GM19240 (cell line): ENCODE measurements around the gene SPTBN5.

ENCODE experiments used
- DNase-seq: peaks from one replicate; pipeline ENCODE4 v3.0.0; 2011; ENCODE audit warnings: low spot score; ENCODE audit not compliant: insufficient read length

Gene SPTBN5

DNA sequence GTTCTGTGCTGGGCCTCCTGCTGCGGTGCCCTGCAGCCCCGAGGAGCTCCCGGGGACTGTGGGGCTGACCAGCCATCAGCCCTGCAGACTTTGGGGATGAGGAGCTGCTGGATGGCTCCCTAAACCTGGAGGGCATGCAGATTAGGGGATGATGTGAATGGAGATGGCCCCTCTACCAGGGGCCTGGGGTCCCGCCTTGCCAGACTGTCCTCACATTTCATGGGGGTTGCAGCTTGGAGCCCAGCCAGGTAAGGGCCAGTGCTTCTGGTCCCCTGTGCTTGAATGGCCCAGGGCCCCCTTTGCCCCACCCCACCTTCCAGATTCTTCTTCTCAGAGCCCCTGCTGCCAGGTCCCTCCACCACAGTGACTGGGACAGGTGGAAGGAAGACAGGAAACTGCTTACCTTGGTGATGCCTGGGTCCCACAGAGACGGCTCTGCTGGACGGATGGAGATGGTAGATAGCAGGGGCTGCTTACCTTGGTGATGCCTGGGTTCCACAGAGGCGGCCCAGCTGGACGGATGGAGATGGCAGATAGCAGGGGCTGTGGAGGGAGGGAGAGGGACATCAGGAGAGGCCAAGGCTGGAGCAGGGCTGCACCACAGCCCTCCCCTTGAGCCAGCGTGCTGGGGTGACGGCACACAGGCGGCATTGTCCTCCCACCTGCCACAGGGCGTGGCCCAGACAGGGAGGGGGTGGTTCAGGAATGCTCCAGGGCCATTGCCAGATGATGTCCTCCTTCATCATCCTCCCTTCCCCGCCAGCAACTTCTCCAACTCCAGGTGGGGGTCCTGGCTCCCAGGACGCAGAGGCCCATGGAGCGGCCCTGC lies at the start of gene SPTBN5:
SPTBN5 (minus strand) TSS at position 632 of the 829 bp plus-strand sequence; CDS start at position 76, 556 bp downstream.
- DNase-seq, result no peak

DNA sequence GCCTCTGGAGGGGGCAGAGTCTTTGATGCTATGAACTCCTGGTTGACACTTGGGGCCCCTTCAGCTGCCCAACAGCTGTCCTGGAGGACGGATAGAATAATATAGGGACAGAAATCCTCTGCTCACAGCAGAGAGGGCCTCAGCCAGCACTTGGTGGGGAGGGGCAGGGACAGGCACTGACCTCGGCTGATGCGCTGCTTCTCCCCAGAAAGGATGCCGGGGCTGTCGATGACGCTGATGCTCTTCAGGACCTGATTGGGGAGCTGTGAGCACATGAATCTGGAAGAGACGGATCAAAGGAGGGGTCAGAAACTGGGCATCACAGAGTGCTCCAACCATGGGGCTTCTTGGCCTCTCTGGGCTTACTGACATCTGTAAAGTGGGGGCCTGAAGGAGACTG lies 49.0 kb upstream of the SPTBN5 start:
- no peak for DNase-seq

DNA sequence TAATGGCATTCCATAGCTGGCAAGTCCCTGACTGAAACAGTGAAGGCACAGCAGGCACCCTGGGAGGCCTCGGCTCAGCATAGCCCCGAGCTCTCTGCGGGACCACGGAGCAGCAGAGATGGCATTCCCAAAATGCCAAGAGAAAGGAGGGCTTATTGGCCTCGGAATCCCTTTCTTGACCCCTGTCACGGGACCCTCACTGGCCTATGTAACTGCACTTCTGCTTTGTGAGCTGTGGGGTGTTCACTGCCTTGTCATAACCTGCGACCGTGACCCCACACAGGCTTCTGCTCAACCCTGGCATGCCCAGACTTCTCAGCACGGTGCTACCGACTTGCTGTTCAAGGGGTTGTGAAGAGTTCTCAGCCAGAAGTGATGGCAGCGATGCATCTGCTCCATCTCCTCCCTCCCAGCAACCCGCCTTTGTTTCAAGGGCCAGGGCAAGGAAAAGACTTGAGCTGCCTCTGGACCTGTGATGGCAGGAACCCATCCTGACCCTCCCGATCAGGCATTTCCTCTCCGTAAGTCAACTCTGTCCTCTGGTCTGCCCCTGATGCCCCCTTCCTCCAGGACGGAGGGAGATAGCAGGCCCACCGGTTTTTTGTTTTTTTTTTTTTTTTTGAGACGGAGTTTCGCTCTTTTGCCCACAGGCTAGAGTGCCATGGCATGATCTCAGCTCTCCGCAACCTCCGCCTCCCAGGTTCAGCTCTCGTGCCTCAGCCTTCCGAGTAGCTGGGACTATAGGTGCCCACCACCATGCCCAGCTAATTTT lies 48.0 kb upstream of the SPTBN5 start:
- DNase-seq, result no peak

DNA sequence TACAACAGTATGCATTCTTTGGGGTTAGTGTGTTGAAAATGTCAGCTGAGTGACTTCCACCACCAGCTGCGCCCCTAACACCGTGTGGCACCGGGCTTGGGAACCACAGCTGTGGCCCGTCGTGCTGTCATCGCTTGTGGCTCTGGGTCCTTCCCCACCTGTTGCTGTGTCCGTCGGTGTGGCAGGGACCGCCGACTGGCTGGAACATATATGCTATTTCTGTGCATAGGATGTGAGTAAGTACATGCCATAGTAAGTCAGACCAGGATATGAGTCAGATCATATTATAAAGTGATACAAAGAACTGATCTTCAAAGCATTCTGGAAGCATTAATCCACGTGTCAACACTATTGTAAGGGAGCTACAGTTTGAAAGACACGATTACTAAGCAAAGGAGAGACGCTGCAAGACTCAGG lies 46.6 kb upstream of the SPTBN5 start:
- no peak for DNase-seq

GRCh38 chr15:41939986-41940385 lies 46.1 kb upstream of the SPTBN5 start:
- DNase-seq, result no peak

DNA sequence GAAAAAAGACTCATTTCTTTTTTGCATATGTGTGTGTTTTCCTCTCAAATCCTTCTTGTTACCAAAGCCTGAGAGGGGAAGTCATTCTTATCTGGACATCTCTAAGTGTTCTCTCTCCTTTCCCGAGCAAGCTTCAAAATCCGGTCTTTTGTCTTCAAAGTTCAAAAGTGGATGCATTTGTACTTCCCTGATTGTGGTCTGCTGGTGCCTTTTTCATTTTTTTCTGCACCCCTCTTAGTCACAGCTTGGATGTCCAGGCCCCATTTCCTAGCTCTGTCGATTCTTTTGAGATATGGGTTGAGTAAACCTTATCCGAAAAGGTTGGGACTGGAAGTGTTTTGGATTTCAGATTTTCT lies 43.7 kb upstream of the SPTBN5 start:
- no peak for DNase-seq

DNA sequence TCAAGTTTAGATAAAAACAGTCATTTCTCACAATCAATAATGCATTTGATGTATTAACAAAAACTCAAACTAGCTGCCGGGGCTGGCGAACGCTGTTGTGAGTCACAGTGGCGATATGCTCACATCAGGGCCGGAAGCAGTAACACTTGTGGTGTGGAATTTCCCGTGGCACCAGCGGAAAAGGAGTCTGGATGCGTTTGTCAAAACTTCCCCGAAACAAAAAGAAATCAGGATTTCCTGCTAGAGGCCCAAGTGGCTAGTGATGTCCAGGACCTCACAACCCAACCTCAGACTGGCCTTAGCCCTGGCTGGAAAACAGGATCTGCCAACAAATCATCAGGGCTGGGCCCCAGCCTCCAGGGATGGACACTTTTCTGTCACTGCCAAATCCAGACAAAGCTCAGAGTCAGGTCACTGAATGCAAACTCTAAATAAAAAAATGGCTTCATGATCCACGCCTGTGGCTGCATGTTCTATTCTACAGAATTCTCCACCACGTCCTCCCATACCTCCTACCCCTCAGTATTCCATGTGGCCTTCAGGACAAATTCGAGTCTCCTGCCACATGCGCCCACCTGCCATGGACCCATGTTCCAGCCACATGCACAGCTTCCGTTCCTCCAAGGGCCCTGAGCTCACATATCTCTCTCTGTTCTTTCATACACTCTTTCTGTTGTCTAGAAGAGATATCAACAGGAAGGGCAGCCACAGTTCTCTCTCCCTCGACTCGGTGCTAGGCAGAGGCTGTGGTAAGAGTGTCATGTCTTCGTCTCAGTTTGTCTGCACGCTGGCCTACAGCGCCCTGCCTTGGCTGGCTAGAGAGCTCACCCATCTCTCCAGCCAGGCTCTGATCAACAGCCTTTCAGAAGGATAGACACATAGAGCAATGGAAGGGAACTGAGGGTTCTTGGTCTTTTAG lies 43.1 kb upstream of the SPTBN5 start:
- DNase-seq, result no peak

DNA sequence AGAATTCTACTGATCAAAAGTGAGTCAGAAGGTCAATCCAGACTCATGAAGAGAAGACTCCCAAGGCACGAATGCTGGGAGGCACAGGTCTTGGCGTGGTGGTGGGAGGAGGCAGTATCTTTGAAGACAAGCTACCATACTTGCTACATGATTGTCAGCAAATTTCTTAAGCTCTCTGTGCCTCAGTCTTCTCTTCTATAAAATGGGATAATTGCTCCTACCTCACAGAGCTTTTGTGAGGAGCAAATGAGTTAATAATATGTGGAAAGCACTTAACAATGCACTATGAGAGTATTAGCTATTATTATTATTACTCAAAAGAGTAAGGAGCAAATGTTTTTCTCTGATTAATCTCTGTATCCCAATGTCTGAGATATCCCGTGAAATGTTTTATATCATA lies 42.3 kb upstream of the SPTBN5 start:
- no peak for DNase-seq

DNA sequence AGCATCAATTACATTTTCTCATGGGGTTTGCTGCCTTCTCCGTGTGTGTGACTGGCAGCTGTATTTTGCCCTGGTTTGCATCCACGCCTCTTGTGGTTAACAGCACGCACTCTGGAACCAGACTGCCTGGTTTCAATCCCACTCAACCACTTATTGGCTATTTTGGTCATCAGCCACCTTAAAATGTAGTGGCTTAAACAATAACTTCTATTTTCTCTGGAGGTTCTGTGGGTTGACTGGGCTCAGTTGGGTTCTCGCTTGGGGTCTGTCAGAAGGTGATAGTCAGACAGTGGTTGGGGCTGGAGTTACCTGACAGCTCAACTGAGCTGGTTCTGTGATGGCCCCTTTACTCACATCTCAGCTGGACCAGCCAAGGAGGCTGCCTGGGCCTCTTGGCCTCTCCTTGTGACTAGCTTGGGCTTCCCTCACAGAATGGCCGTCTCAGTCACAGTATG lies 41.7 kb upstream of the SPTBN5 start:
- no peak for DNase-seq

- no peak for DNase-seq
Observed at GRCh38 chr15:41934843-41935242, 41.0 kb upstream of the SPTBN5 start.

DNA sequence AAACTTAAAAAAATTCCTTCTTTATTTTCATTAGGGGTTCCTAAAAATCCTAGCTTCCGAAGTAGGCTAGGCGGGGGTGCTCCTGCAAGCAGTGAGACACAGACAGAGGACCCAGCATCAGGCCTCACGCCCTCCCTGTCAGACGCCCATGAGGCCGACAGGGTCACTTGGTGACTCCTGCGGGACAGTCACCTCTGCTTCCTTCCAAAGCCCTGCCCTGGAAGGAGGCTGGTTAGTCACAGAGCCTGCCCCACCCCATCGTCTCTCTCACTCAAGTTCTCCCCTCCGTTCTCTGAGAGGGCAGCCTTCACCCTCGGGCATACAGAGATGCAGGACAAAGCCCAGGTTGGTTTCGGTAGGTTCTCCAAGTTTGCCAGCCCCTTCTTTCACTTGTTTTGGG lies 39.9 kb upstream of the SPTBN5 start:
- DNase-seq, result no peak

- no peak for DNase-seq
Observed at GRCh38 chr15:41933326-41933725, 39.5 kb upstream of the SPTBN5 start.

GRCh38 chr15:41932511-41933289 lies 38.8 kb upstream of the SPTBN5 start:
- no peak for DNase-seq

DNA sequence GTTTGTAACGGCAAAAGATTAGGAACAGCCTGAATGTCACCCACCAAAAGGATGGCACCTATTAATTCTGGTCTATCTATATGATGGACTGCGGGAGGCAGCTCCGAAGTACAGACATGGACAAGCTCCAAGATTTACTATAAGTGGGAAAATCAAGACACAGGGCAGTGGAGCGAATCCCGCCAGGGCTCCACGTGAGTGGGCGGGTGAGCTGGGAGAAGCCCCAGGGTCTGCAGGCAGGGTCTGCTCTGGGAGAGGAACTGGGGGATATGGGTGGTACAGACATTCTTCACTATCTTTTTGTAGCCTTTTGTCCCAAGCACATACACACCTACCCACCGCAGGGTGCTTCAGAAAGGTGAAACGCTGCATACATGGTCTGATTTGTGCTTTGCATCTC lies 38.2 kb upstream of the SPTBN5 start:
- no peak for DNase-seq

DNA sequence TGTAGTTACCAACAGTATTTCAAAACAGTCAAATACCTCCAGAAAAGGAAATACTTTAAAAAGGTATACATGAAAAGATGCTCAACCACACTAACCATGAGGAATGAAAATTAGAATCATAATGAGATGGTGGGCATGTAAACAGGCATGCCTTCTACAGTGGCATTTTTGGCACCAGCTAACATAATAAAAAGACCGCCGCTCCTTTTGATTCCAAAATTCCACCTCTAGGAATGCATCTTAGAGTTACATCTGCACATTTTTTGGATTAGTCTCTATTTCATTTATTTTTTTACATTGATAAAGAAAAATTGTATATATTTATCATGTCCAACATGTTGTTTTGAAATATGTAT lies 37.0 kb upstream of the SPTBN5 start:
- DNase-seq, result no peak

DNA sequence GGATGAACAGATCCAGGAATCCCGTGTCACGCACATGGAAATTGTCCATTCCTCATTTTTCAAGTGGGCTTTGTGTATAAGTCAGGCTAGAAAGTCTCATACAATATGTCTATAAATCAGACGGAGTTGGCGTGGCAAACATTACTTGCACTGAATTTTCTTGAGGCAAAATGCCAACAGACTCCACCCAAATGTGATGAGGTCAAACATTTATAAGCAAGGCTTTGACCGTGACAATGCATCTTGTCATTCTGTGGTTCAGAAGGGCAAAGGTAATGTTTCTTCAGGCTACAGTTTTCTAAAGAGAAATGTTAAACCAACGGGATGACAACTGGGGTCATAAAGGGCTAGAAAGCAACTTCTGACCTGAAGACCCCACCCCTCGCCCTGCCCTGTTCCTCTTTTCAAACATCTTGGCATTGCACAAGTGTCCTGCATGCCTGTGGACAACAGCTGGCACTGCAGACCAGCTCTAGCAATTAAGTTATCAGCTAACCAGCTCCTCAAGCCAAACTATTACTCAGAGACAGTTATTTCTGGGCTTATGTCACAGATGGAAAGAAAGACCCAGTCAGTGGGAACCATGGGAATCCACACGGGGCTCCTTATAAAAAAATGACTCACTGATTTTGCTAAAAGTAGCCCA lies 36.5 kb upstream of the SPTBN5 start:
- no peak for DNase-seq

DNA sequence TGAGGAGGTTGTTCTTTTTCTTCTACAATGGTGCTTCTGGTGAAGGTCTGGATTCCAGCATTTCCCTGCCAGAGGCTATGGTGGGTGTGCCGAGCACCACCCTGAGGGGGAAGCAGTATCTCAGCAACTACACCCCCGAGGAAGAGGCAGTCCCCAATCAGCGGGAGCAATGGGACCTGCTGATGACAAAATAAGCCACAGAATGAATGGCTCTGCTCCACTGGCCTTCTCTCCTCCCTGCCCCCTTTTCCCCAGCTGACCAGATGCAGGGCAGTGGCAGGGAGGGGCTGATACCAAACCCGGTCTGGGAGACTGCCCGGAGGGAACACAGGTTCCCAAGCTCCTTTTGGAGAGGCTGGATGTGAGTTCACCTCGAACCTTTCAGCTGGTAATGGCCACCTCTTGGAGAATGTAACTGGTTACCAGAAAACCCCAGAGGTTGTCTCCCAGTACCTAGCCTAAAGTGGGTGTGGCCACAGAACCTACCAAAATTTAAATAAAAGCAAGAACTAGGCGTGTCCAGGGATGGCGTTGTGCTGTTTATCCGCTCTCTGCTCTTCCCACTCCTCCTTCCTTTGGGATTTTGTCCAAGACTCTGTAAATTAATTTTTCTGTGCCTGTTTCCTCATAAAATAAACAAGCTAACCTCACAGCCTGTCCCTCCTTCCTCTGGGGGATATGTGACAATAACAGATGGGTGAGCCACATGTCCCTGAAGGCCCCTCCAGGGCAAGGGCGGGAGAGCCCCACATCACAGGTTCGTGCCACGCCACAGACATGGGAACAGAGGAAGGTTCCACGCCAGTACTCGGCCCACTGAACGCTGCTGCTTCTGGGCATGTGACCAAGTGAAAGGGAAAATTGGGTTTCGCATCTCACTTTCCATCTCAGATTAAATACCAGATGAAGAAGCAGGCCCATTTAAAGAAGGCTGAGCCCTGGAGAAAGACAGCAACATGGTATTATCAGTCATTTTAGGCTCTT lies 35.1 kb upstream of the SPTBN5 start:
- DNase-seq, result peak; percentile 43

GRCh38 chr15:41928100-41928499 lies 34.2 kb upstream of the SPTBN5 start:
- no peak for DNase-seq

- DNase-seq, result no peak
Observed at GRCh38 chr15:41927536-41927935, 33.7 kb upstream of the SPTBN5 start.
